GM12878 (cell line): ENCODE measurements around the gene KCNQ1. TPM values are rescaled to one million over a fixed set of nuclear protein-coding genes. Genes with fewer than 3 reads are reported as not detected.

ENCODE experiments used
- ATAC-seq: fragments of 200-7000 bp; cut with Tn5 transposase; 3 replicates; pipeline ENCODE4 v1.9.1; 2020; ENCODE audit warnings: mild to moderate bottlenecking, moderate library complexity
- BruUV-seq: library from RNA; stranded (reverse); fragments of 400-500 nt; replicated peaks from 2 replicates; lab custom pipeline; 2021; lab: Mats Ljungman, UMichigan
- CTCF ChIA-PET: fragments of 300-600 bp; sonication (Branson Sonifier 250); formaldehyde crosslinking; extraction: SDS; loops from one replicate; lab custom pipeline; 2021; ENCODE audit warnings: inconsistent platforms; lab: Yijun Ruan, JAX
- POLR2A ChIA-PET: fragments of 350-600 bp; formaldehyde crosslinking; extraction: SDS; loops from one replicate; lab custom pipeline; 2021; ENCODE audit warnings: inconsistent platforms; lab: Charles Lee
- RAD21 ChIA-PET: fragments of 300-600 bp; sonication (Branson Sonifier 250); formaldehyde crosslinking; loops from one replicate; lab custom pipeline; 2023; ENCODE audit warnings: antibody characterized with exemption; ENCODE audit not compliant: unreplicated experiment; lab: Charles Lee
- SMC1A ChIA-PET: fragments of 300-600 bp; sonication (Branson Sonifier 250); formaldehyde crosslinking; loops from one replicate; lab custom pipeline; 2023; ENCODE audit not compliant: unreplicated experiment, uncharacterized antibody; lab: Charles Lee
- DNase-seq: peaks from one replicate; pipeline ENCODE4 v3.0.0-alpha.2; 2011; ENCODE audit warnings: low read depth, low spot score
- FAIRE-seq: peaks from 3 replicates; lab custom pipeline; 2011; peaks lifted over from hg19 to GRCh38; lab: Jason Lieb, UNC
- H2AFZ ChIP-seq: 2 replicates; pipeline ENCODE4 v1.6.0; 2011; ENCODE audit warnings: low read depth, low read length, control low read depth; ENCODE audit not compliant: control insufficient read depth
- H3K27ac ChIP-seq: 2 replicates; pipeline ENCODE4 v1.5.1; 2011; ENCODE audit warnings: control low read depth; ENCODE audit not compliant: control insufficient read depth, insufficient read depth
- H3K27me3 ChIP-seq, 2 experiments: replicated peaks in 1 of 2; 2 replicates each; pipeline versions ENCODE4 v1.6.0 to v1.6.1; 2011; ENCODE audit warnings: low read length in 1 of 2; ENCODE audit not compliant: control insufficient read depth in 2 of 2, insufficient read depth in 2 of 2
- H3K36me3 ChIP-seq, 2 experiments: 2 replicates each; pipeline ENCODE4 v1.5.1; 2011; ENCODE audit warnings: low read length in 1 of 2; ENCODE audit not compliant: control insufficient read depth in 2 of 2, insufficient read depth in 2 of 2
- H3K4me1 ChIP-seq: 2 replicates; pipeline ENCODE4 v1.6.1; 2011; ENCODE audit warnings: mild to moderate bottlenecking, low read length, moderate library complexity, mixed read lengths; ENCODE audit not compliant: control insufficient read depth, insufficient read depth
- H3K4me2 ChIP-seq: 2 replicates; pipeline ENCODE4 v1.6.0; 2011; ENCODE audit warnings: control low read depth; ENCODE audit not compliant: control insufficient read depth, insufficient read depth
- H3K4me3 ChIP-seq: fragments of 200-600 bp; sonication (generic); 2 replicates; pipeline ENCODE4 v1.5.1; 2016
- H3K79me2 ChIP-seq: 2 replicates; pipeline ENCODE4 v1.6.0; 2011; ENCODE audit warnings: low read length; ENCODE audit not compliant: control insufficient read depth, insufficient read depth
- H3K9ac ChIP-seq: 2 replicates; pipeline ENCODE4 v1.8.0; 2011; ENCODE audit warnings: low read length, control low read depth, mixed read lengths; ENCODE audit not compliant: control insufficient read depth, insufficient read depth
- H3K9me3 ChIP-seq: replicated peaks from 3 replicates; pipeline ENCODE4 v1.5.1; 2011; ENCODE audit warnings: mild to moderate bottlenecking, low read length; ENCODE audit not compliant: control insufficient read depth, insufficient read depth
- H4K20me1 ChIP-seq: 2 replicates; pipeline ENCODE4 v1.6.0; 2011; ENCODE audit not compliant: control insufficient read depth, insufficient read depth
- ATF3 ChIP-seq: IDR thresholded peaks from 2 replicates; pipeline ENCODE4 v1.6.1; 2011; ENCODE audit warnings: low read depth, mild to moderate bottlenecking, low read length, moderate library complexity, borderline replicate concordance; ENCODE audit errors: extremely low read depth
- BCL11A ChIP-seq: IDR thresholded peaks from 2 replicates; pipeline ENCODE4 v1.6.1; 2011; ENCODE audit warnings: low read depth, low read length
- IKZF2 ChIP-seq, 2 experiments: fragments of 450-650 bp; IDR thresholded peaks; 2 replicates each; pipeline ENCODE4 v1.6.1; 2017; ENCODE audit warnings: mild to moderate bottlenecking in 2 of 2, moderate library complexity in 2 of 2
- JUNB ChIP-seq: IDR thresholded peaks from 2 replicates; pipeline ENCODE4 v1.6.1; 2016; ENCODE audit warnings: antibody characterized with exemption, mild to moderate bottlenecking
- NFIC ChIP-seq: IDR thresholded peaks from 2 replicates; pipeline ENCODE4 v1.6.1; 2012; ENCODE audit warnings: low read depth, mild to moderate bottlenecking, inconsistent platforms, low read length, moderate library complexity
- SREBF2 ChIP-seq: IDR thresholded peaks from 2 replicates; pipeline ENCODE4 v1.6.1; 2012; ENCODE audit warnings: mild to moderate bottlenecking, low read length
- SUZ12 ChIP-seq: fragments of 200-600 bp; sonication (generic); IDR thresholded peaks from one replicate; pipeline ENCODE4 v1.6.1; 2018; ENCODE audit warnings: antibody characterized with exemption, mild to moderate bottlenecking; ENCODE audit not compliant: unreplicated experiment
- ZNF24 ChIP-seq: fragments of 450-650 bp; IDR thresholded peaks from 2 replicates; pipeline ENCODE4 v1.6.1; 2017; ENCODE audit warnings: antibody characterized with exemption, mild to moderate bottlenecking
- ZSCAN29 ChIP-seq: fragments of 450-650 bp; IDR thresholded peaks from 2 replicates; pipeline ENCODE4 v1.6.1; 2017; ENCODE audit warnings: mild to moderate bottlenecking, moderate library complexity
- WGBS: methylation state at CpG from one replicate; pipeline ENCODE4 v1.1.6; 2016; ENCODE audit warnings: low lambda C conversion rate; ENCODE audit not compliant: insufficient replicate concordance, insufficient coverage; ENCODE audit errors: missing lambda C conversion rate; 5-methylcytosine and 5-hydroxymethylcytosine counted together
- in situ Hi-C: fragments of 300-500 bp; cut with MboI; formaldehyde crosslinking; loops from 9 replicates; pipeline ENCODE4 v1.14.3; 2018; ENCODE audit warnings: mixed read lengths
- intact Hi-C: fragments of 100-400 bp; cut with micrococcal nuclease; formaldehyde crosslinking; loops from one replicate; pipeline ENCODE4 v1.14.2; 2022; ENCODE audit not compliant: unreplicated experiment
- polyA plus RNA-seq, 11 experiments: library from polyadenylated mRNA; depleted of rRNA in 4 of 11; unstranded in 6 of 11; stranded (reverse) in 5 of 11; fragments of >200 nt; fragmentation: Nextera tagmentation in 4 of 11; fragmentation: Illumina TruSeq in 1 of 11; extraction: Ambion mirVana in 4 of 11; extraction: Trizol in 1 of 11; gene quantifications; 1 replicate in 1 of 11; 2 replicates in 10 of 11; pipeline versions ENCODE4 v1.2.1 to v1.2.3, GENCODE V29; 2011 to 2016; ENCODE audit warnings: inconsistent platforms in 2 of 11, missing spikeins in 2 of 11, low read depth in 1 of 11
- total RNA-seq, 4 experiments: library from RNA; depleted of rRNA in 3 of 4; stranded (reverse); fragments of >200 nt in 3 of 4; fragmentation: Illumina TruSeq in 1 of 4; extraction: Trizol in 1 of 4; gene quantifications; 2 replicates each; pipeline versions ENCODE4 v1.2.1 to v1.2.3, GENCODE V29; 2013 to 2021
- TF ChIP-seq, protein P1 (sequence below): fragments of 150-350 bp; IDR thresholded peaks from 2 replicates; pipeline ENCODE4 v1.6.1; 2014; ENCODE audit warnings: mild to moderate bottlenecking, low read depth, low read length

Gene KCNQ1
- total and polyA plus RNA-seq, 10 of the 15 experiments (the other 5 are each of a cell fraction or from before 2014, with no cell fraction given) = 0.03 to 0.15 (median 0.12) TPM; not detected in 7

DNA sequence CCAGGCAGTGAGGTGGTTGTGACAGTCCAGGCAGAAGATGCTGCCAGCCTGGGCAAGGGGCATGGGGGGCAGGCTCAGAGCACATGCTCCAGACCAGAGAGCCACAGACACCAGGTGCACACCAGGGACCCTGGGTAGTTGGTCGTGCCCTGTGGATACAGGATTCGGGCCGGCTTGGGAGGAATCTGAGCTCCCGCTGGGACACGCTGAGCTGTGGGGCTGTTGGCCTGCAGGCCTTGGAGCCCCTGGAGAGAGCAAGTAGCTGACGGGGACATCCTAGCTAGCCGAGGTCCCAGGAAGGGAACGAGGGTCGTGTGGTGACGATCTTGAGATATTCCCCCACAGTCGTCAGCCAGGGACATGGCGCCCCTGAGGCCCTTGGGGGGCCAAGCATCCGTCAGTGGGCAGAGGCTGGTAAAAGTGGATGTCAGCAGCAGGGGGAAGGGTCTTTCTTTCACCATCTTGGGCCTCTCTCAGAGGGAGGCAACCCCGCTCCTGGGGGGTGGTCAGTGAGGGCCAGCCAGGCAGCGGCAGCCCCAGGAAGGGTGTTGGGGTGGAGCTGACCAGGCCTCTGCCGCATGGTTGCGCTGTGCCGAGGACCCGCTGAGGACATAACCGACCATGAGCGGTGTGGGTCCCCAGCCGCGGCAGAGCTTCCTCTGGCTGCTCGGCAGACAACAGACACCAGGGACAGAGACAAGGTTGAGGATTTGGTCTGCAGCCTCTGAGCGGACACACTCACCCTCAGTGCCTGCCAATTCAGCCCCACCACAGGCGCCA, 396.8 kb downstream of the KCNQ1 start:
- Histone ChIP-seq H3K27me3 (no peaks in the 10 kb centered on the region), H4K20me1 (no peaks in the 10 kb centered on the region), H3K79me2 (no peaks in the 10 kb centered on the region), H3K4me1 (no peaks in the 10 kb centered on the region), H3K9ac (no peak overlapping the region), H3K27ac (no peak overlapping the region), H3K9me3 (no peaks in the 10 kb centered on the region), H3K4me3 (no peak overlapping the region), H3K4me2 (no peak overlapping the region), H2AFZ (no peak overlapping the region)
- intact Hi-C loops = no loop called here
- no peak for DNase-seq
- WGBS = 46% methylated on average over 26 of the region's 26 CpGs
- no peak for FAIRE-seq
- ATAC-seq = no peak
- RAD21 ChIA-PET = no interaction called here
- in situ Hi-C loops = no loop called here
- POLR2A ChIA-PET = no interaction called here
- no TSS peak for BruUV-seq
- no peak for TF ChIP-seq BCL11A
- no peak for TF ChIP-seq ATF3
- TF ChIP-seq SREBF2 = no peak
- TF ChIP-seq JUNB = no peak
- no peak for TF ChIP-seq SUZ12
- TF ChIP-seq, protein P1, sequence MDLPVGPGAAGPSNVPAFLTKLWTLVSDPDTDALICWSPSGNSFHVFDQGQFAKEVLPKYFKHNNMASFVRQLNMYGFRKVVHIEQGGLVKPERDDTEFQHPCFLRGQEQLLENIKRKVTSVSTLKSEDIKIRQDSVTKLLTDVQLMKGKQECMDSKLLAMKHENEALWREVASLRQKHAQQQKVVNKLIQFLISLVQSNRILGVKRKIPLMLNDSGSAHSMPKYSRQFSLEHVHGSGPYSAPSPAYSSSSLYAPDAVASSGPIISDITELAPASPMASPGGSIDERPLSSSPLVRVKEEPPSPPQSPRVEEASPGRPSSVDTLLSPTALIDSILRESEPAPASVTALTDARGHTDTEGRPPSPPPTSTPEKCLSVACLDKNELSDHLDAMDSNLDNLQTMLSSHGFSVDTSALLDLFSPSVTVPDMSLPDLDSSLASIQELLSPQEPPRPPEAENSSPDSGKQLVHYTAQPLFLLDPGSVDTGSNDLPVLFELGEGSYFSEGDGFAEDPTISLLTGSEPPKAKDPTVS = no peak
- no peak for TF ChIP-seq ZSCAN29
- no peak for TF ChIP-seq ZNF24
- TF ChIP-seq IKZF2 (IDR thresholded peaks at IDR 0.05) = no peak
- TF ChIP-seq NFIC = no peak
- TF ChIP-seq, all 136 proteins: peak for 0
- ChIA-PET SMC1A (no interaction called here), CTCF (no interaction called here)
- H3K36me3 ChIP-seq = no peaks in the 10 kb centered on the region
